HepG2 (cell line): Measurements from ENCODE around the gene CLDN9. TPM values are rescaled to one million over a fixed set of nuclear protein-coding genes. Genes with fewer than 3 reads are reported as not detected.

Experiments used
- BRF2 ChIP-seq: sonication (generic); formaldehyde crosslinking; IDR thresholded peaks from 2 replicates; pipeline ENCODE4 v1.8.1; 2022; ENCODE audit warnings: mild to moderate bottlenecking, missing genetic modification reagents
- E2F2 ChIP-seq: sonication (generic); formaldehyde crosslinking; IDR thresholded peaks from 2 replicates; pipeline ENCODE4 v1.4.0; 2020; ENCODE audit warnings: missing genetic modification reagents, borderline replicate concordance
- ETS1 ChIP-seq: sonication (generic); formaldehyde crosslinking; IDR thresholded peaks from 2 replicates; pipeline ENCODE4 v1.4.0; 2020; ENCODE audit warnings: missing genetic modification reagents
- HMG20B ChIP-seq: conservative IDR thresholded peaks from 2 replicates; pipeline ENCODE4 v1.6.1; 2016; ENCODE audit warnings: missing genetic modification reagents, missing compliant biosample characterization
- JDP2 ChIP-seq: sonication (generic); formaldehyde crosslinking; IDR thresholded peaks from 2 replicates; pipeline ENCODE4 v1.8.1; 2022; ENCODE audit warnings: missing genetic modification reagents, borderline replicate concordance
- KAT8 ChIP-seq: IDR thresholded peaks from 2 replicates; pipeline ENCODE4 v1.6.1; 2016; ENCODE audit warnings: missing genetic modification reagents, missing compliant biosample characterization
- RFX1 ChIP-seq: fragments of 450-650 bp; IDR thresholded peaks from 2 replicates; pipeline ENCODE4 v1.6.1; 2017
- SRF ChIP-seq: IDR thresholded peaks from 2 replicates; pipeline ENCODE4 v1.6.1; 2011; ENCODE audit warnings: mild to moderate bottlenecking, low read depth, low read length, moderate library complexity
- TFDP2 ChIP-seq: sonication (generic); formaldehyde crosslinking; IDR thresholded peaks from 2 replicates; pipeline ENCODE4 v1.4.0; 2020; ENCODE audit warnings: missing genetic modification reagents
- YY1 ChIP-seq: IDR thresholded peaks from 2 replicates; pipeline ENCODE4 v1.6.1; 2011; ENCODE audit warnings: low read length, low read depth, moderate library complexity, mild to moderate bottlenecking; ENCODE audit not compliant: insufficient read depth, insufficient replicate concordance
- ZBTB37 ChIP-seq: sonication (generic); formaldehyde crosslinking; IDR thresholded peaks from 2 replicates; pipeline ENCODE4 v1.4.0; 2020; ENCODE audit warnings: mild to moderate bottlenecking, missing genetic modification reagents
- ZBTB4 ChIP-seq: sonication (generic); formaldehyde crosslinking; IDR thresholded peaks from 2 replicates; pipeline ENCODE4 v1.4.0; 2020; ENCODE audit warnings: missing genetic modification reagents, mild to moderate bottlenecking, borderline replicate concordance
- ZFY ChIP-seq: sonication (generic); formaldehyde crosslinking; IDR thresholded peaks from 2 replicates; pipeline ENCODE4 v1.4.0; 2020; ENCODE audit warnings: missing genetic modification reagents
- ZMYM4 ChIP-seq: sonication (generic); formaldehyde crosslinking; IDR thresholded peaks from 2 replicates; pipeline ENCODE4 v1.8.1; 2023; ENCODE audit warnings: mild to moderate bottlenecking, missing genetic modification reagents
- ZNF143 ChIP-seq: sonication (generic); formaldehyde crosslinking; IDR thresholded peaks from 2 replicates; pipeline ENCODE4 v1.4.0; 2020; ENCODE audit warnings: missing genetic modification reagents
- ZNF577 ChIP-seq: sonication (generic); formaldehyde crosslinking; IDR thresholded peaks from 2 replicates; pipeline ENCODE4 v1.4.0; 2020; ENCODE audit warnings: mild to moderate bottlenecking, low read depth, missing genetic modification reagents, borderline replicate concordance
- ZNF619 ChIP-seq: sonication (generic); formaldehyde crosslinking; IDR thresholded peaks from 2 replicates; pipeline ENCODE4 v1.4.0; 2020; ENCODE audit warnings: mild to moderate bottlenecking, missing genetic modification reagents
- ZNF737 ChIP-seq: sonication (generic); formaldehyde crosslinking; IDR thresholded peaks from 2 replicates; pipeline ENCODE4 v1.5.0; 2020; ENCODE audit warnings: missing genetic modification reagents, mild to moderate bottlenecking, borderline replicate concordance
- ZNF878 ChIP-seq: sonication (generic); formaldehyde crosslinking; IDR thresholded peaks from 2 replicates; pipeline ENCODE4 v1.8.1; 2023; ENCODE audit warnings: mild to moderate bottlenecking, missing genetic modification reagents, moderate library complexity
- polyA plus RNA-seq, 8 experiments: library from polyadenylated mRNA; depleted of rRNA in 3 of 8; stranded (reverse) in 7 of 8; unstranded in 1 of 8; fragments of >200 nt; fragmentation: Illumina TruSeq in 4 of 8; extraction: Trizol in 4 of 8; gene quantifications; 2 replicates each; pipeline versions ENCODE4 v1.2.1 to v1.2.3, GENCODE V29; 2011 to 2016; ENCODE audit warnings: low read depth in 4 of 8, missing spikeins in 1 of 8, mixed read lengths in 1 of 8; ENCODE audit not compliant: insufficient read depth in 1 of 8
- total RNA-seq, 5 experiments: library from RNA; depleted of rRNA; stranded (reverse); fragments of >200 nt; fragmentation: Illumina TruSeq; extraction: Trizol; gene quantifications; 2 replicates each; pipeline ENCODE4 v1.2.3, GENCODE V29; 2016; ENCODE audit warnings: low read depth in 1 of 5

Gene CLDN9
- total and polyA plus RNA-seq, 2 of the 13 experiments (the other 11 are each of a cell fraction or from before 2014, with no cell fraction given), result 0.15 to 0.26 TPM

- TF ChIP-seq ZBTB4 (no peak), ETS1 (CRISPR knock-in tag) (0 out of 2 replicates have a peak, but pooled peaks have one; percentile 75), JDP2 (CRISPR knock-in tag) (no peak), ZMYM4 (CRISPR knock-in tag) (peak; percentile 13; the same call in 1 of the 2 replicates), ZBTB37 (CRISPR knock-in tag) (no peak), TFDP2 (CRISPR knock-in tag) (peak; percentile 93), KAT8 (peak; percentile 75), RFX1 (no peak), BRF2 (CRISPR knock-in tag) (no peak), ZFY (peak; percentile 95), ZNF878 (CRISPR knock-in tag) (no peak), ZNF577 (no peak), ZNF143 (CRISPR knock-in tag) (peak; percentile 44; the same call in 1 of the 2 replicates), ZNF619 (CRISPR knock-in tag) (peak; percentile 45), SRF (no peak), HMG20B (CRISPR knock-in tag) (no peak), E2F2 (CRISPR knock-in tag) (0 out of 2 replicates have a peak, but pooled peaks have one; percentile 61), YY1 (no peak), ZNF737 (CRISPR knock-in tag) (no peak)
These were observed 32.2 kb upstream of the CLDN9 start, which contains the start of gene PKMYT1 (continued) for GRCh38 chr16:2980227-2981176.
